ENCODE measurements around the gene PKP1.

The PKP1 gene

DNA sequence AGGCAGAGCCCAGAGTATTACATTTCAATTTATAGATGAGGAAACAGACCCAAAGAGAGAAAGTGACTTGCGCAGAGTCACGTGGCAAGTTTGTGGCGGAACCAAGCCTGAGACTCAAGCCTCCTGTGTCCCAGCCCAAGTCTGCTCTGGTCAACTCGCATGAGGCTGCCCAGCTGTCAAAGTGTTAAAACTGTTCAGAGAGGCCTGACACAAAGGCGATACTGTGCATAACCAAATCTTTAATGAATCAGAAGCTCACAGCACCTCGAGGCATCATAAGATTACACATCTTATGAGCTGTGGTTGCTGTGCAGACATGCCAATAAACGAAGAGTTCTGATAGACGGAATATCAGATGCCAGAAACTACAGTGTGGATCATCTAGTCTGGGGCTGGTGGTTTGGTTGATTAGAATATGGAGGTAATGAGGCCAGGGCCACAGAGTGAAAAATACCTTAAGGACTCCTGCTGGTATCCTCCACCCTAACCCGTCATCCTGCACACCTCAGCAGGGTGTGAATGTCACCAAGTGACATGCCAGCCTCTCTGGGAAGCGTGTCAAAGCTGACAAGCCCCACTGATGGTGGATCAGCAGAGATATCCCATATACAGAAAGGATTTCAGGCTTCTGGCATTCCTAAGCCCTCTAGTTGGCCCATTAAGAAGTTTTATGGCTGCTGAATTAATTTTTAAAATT lies 52.0 kb downstream of the PKP1 start:
- no peaks in the 10 kb centered on the region for H3K79me1 ChIP-seq (replicated peaks; ENCODE audit: low read length, poor library complexity, severe bottlenecking)
- H3K27me3 ChIP-seq (ENCODE audit: control insufficient read depth in 1 of 2, insufficient read depth in 1 of 2, low read length in 2 of 2): peaks cover 36 to 56% of the 10 kb centered on the region in 2 experiments
- no peak overlapping the region for H2BK5ac ChIP-seq (ENCODE audit: low read depth, low read length, poor library complexity, severe bottlenecking)
- no peak overlapping the region for H3K23ac ChIP-seq (ENCODE audit: low read length in 2 of 2)
- no peak overlapping the region for H3K14ac ChIP-seq (ENCODE audit: low read length in 2 of 2)
- no peak overlapping the region for H3K4me3 ChIP-seq (ENCODE audit: insufficient read depth in 1 of 2, low read depth in 1 of 2, low read length in 2 of 2)
- no peak overlapping the region for H3K4ac ChIP-seq (ENCODE audit: low read depth in 1 of 2, low read length in 2 of 2)
- 76% methylated on average over 10 of the region's 10 CpGs for WGBS
- no peak overlapping the region for H2AK5ac ChIP-seq (ENCODE audit: low read length, severe bottlenecking)
- no peak overlapping the region for H3K9ac ChIP-seq (ENCODE audit: low read length)
- no peak overlapping the region for H3K18ac ChIP-seq (ENCODE audit: low read depth in 1 of 2, low read length in 2 of 2)
- H2AFZ ChIP-seq (ENCODE audit: low read depth, low read length): no peak overlapping the region
- no peak overlapping the region for H2BK120ac ChIP-seq (ENCODE audit: low read depth, low read length)
- no peak overlapping the region for H4K91ac ChIP-seq (ENCODE audit: low read length)
- no peaks in the 10 kb centered on the region for H3K36me3 ChIP-seq (ENCODE audit: control insufficient read depth in 1 of 2, insufficient read depth in 2 of 2, low read depth in 1 of 2, low read length in 2 of 2)
- no peak overlapping the region for H2BK12ac ChIP-seq (ENCODE audit: low read length in 2 of 2)
- no peak overlapping the region for H3K4me2 ChIP-seq (ENCODE audit: low read length, poor library complexity, severe bottlenecking)
- peaks cover 3% of the 10 kb centered on the region for H3K9me3 ChIP-seq (ENCODE audit: control insufficient read depth, low read length)
- no peak overlapping the region for H3K27ac ChIP-seq (ENCODE audit: low read length, poor library complexity, severe bottlenecking)
- peaks cover 2% of the 10 kb centered on the region for H3K4me1 ChIP-seq (ENCODE audit: control insufficient read depth, insufficient read depth, low read depth, low read length)
- DNase-seq: no peak
- H2BK15ac ChIP-seq (ENCODE audit: low read depth, poor library complexity, severe bottlenecking): no peak overlapping the region
- no peak overlapping the region for H4K8ac ChIP-seq (ENCODE audit: low read length)

DNA sequence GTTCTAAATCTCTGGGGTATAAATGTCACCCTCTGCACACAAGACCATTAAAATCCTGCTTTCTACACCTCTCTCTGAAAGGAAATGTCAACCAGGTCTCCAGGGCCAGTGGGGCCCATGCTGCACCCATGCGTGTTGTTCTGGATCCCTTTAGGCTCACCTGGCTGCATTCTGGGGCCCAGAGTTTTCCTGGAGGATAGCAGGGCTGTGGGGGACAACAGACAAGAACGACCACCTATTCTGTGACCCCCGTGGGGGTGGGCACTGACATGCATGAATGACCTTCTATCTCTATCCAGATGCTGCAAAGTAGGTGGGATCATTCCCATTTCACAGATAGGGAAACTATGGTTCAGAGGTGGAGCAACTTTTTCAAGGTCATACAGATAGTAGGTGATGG lies 52.6 kb downstream of the PKP1 start:
- H2BK120ac ChIP-seq (ENCODE audit: low read depth, low read length): no peak overlapping the region
- DNase-seq: no peak
- peaks cover 33 to 53% of the 10 kb centered on the region in 2 experiments for H3K27me3 ChIP-seq (ENCODE audit: control insufficient read depth in 1 of 2, insufficient read depth in 1 of 2, low read length in 2 of 2)
- no peak overlapping the region for H3K4me2 ChIP-seq (ENCODE audit: low read length, poor library complexity, severe bottlenecking)
- no peaks in the 10 kb centered on the region for H3K79me1 ChIP-seq (replicated peaks; ENCODE audit: low read length, poor library complexity, severe bottlenecking)
- H2BK15ac ChIP-seq (ENCODE audit: low read depth, poor library complexity, severe bottlenecking): no peak overlapping the region
- no peak overlapping the region for H3K14ac ChIP-seq (ENCODE audit: low read length in 2 of 2)
- H3K18ac ChIP-seq (ENCODE audit: low read depth in 1 of 2, low read length in 2 of 2): no peak overlapping the region
- H3K4ac ChIP-seq (ENCODE audit: low read depth in 1 of 2, low read length in 2 of 2): no peak overlapping the region
- no peaks in the 10 kb centered on the region for H3K36me3 ChIP-seq (ENCODE audit: control insufficient read depth in 1 of 2, insufficient read depth in 2 of 2, low read depth in 1 of 2, low read length in 2 of 2)
- no peak overlapping the region for H2BK5ac ChIP-seq (ENCODE audit: low read depth, low read length, poor library complexity, severe bottlenecking)
- H3K9me3 ChIP-seq (ENCODE audit: control insufficient read depth, low read length): peaks cover 8% of the 10 kb centered on the region
- no peak overlapping the region for H4K8ac ChIP-seq (ENCODE audit: low read length)
- H2AK5ac ChIP-seq (ENCODE audit: low read length, severe bottlenecking): no peak overlapping the region
- H3K27ac ChIP-seq (ENCODE audit: low read length, poor library complexity, severe bottlenecking): no peak overlapping the region
- no peak overlapping the region for H4K91ac ChIP-seq (ENCODE audit: low read length)
- H2BK12ac ChIP-seq (ENCODE audit: low read length in 2 of 2): no peak overlapping the region
- H3K4me3 ChIP-seq (ENCODE audit: insufficient read depth in 1 of 2, low read depth in 1 of 2, low read length in 2 of 2): no peak overlapping the region
- peaks cover 2% of the 10 kb centered on the region for H3K4me1 ChIP-seq (ENCODE audit: control insufficient read depth, insufficient read depth, low read depth, low read length)
- H3K23ac ChIP-seq (ENCODE audit: low read length in 2 of 2): no peak overlapping the region
- H3K9ac ChIP-seq (ENCODE audit: low read length): no peak overlapping the region
- 74% methylated on average over 3 of the region's 3 CpGs for WGBS
- H2AFZ ChIP-seq (ENCODE audit: low read depth, low read length): no peak overlapping the region

DNA sequence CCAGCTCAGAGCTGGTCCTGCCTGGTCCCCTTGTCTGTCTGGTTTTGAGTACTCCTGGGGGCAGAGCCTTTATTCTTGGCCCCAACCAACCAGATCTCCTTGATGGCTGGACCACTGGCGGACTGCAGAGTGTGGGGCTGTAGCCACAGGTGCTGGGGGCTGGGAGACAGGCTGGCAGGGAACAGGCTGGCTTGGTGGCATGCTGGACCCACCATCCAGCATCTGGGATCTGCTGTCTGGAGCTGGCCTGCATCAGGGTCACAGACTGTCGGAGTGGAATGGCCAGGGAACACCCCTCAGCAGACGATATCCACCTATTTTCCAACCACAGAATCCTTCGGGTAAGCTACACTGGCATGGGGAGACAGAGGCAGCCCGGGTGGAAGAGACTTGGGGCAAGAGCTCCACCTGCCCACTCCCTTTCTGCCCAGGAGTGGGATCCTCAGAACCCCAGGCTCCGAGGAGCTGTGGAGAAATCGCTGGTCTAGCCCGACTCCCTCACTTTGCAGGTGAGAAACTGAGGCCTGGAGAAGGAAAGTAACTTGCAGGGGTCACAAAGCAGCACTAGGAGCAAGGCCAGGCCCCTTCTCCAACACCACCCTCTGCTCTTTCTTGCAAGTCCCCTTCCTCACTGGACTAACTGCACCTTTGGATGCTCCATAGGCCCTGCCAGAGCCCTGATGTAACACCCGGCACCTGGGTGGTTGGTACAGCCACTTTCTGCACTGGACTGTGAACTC lies 53.6 kb downstream of the PKP1 start:
- Histone ChIP-seq H3K4me1 (ENCODE audit: control insufficient read depth, insufficient read depth, low read depth, low read length) (peaks cover 2% of the 10 kb centered on the region), H3K4ac (ENCODE audit: low read depth in 1 of 2, low read length in 2 of 2) (no peak overlapping the region), H3K14ac (ENCODE audit: low read length in 2 of 2) (no peak overlapping the region), H3K27ac (ENCODE audit: low read length, poor library complexity, severe bottlenecking) (no peak overlapping the region), H2BK5ac (ENCODE audit: low read depth, low read length, poor library complexity, severe bottlenecking) (no peak overlapping the region), H3K9ac (ENCODE audit: low read length) (no peak overlapping the region), H2BK12ac (ENCODE audit: low read length in 2 of 2) (no peak overlapping the region), H2AFZ (ENCODE audit: low read depth, low read length) (no peak overlapping the region), H3K79me1 (replicated peaks; ENCODE audit: low read length, poor library complexity, severe bottlenecking) (no peaks in the 10 kb centered on the region), H2BK120ac (ENCODE audit: low read depth, low read length) (no peak overlapping the region), H2AK5ac (ENCODE audit: low read length, severe bottlenecking) (no peak overlapping the region), H3K36me3 (ENCODE audit: control insufficient read depth in 1 of 2, insufficient read depth in 2 of 2, low read depth in 1 of 2, low read length in 2 of 2) (no peaks in the 10 kb centered on the region), H3K4me2 (ENCODE audit: low read length, poor library complexity, severe bottlenecking) (no peak overlapping the region), H3K9me3 (ENCODE audit: control insufficient read depth, low read length) (peaks cover 18% of the 10 kb centered on the region), H3K4me3 (ENCODE audit: insufficient read depth in 1 of 2, low read depth in 1 of 2, low read length in 2 of 2) (no peak overlapping the region), H4K91ac (ENCODE audit: low read length) (no peak overlapping the region), H4K8ac (ENCODE audit: low read length) (no peak overlapping the region), H2BK15ac (ENCODE audit: low read depth, poor library complexity, severe bottlenecking) (no peak overlapping the region), H3K23ac (ENCODE audit: low read length in 2 of 2) (no peak overlapping the region), H3K27me3 (ENCODE audit: control insufficient read depth in 1 of 2, insufficient read depth in 1 of 2, low read length in 2 of 2) (peaks cover 26 to 45% of the 10 kb centered on the region in 2 experiments), H3K18ac (ENCODE audit: low read depth in 1 of 2, low read length in 2 of 2) (peak overlapping the region in 1 of 2 experiments; percentile 24)
- DNase-seq: no peak
- 86% methylated on average over 9 of the region's 9 CpGs for whole genome bisulfite sequencing

GRCh38 chr1:201341377-201341776 lies 58.1 kb downstream of the PKP1 start:
- H3K79me1 ChIP-seq (replicated peaks; ENCODE audit: low read length, poor library complexity, severe bottlenecking): no peaks in the 10 kb centered on the region
- no peak overlapping the region for H2BK12ac ChIP-seq (ENCODE audit: low read length in 2 of 2)
- H3K14ac ChIP-seq (ENCODE audit: low read length in 2 of 2): no peak overlapping the region
- peaks cover 2% of the 10 kb centered on the region for H3K4me1 ChIP-seq (ENCODE audit: control insufficient read depth, insufficient read depth, low read depth, low read length)
- peaks cover 18 to 54% of the 10 kb centered on the region in 2 experiments for H3K27me3 ChIP-seq (ENCODE audit: control insufficient read depth in 1 of 2, insufficient read depth in 1 of 2, low read length in 2 of 2)
- no CpG with 5 or more reads among the region's 1 CpG for WGBS
- no peak overlapping the region for H3K9ac ChIP-seq (ENCODE audit: low read length)
- H3K36me3 ChIP-seq (ENCODE audit: control insufficient read depth in 1 of 2, insufficient read depth in 2 of 2, low read depth in 1 of 2, low read length in 2 of 2): no peaks in the 10 kb centered on the region
- H3K9me3 ChIP-seq (ENCODE audit: control insufficient read depth, low read length): peaks cover 38% of the 10 kb centered on the region
- no peak overlapping the region for H3K23ac ChIP-seq (ENCODE audit: low read length in 2 of 2)
- H4K91ac ChIP-seq (ENCODE audit: low read length): no peak overlapping the region
- DNase-seq: no peak
- no peak overlapping the region for H3K4me3 ChIP-seq (ENCODE audit: insufficient read depth in 1 of 2, low read depth in 1 of 2, low read length in 2 of 2)
- H2BK15ac ChIP-seq (ENCODE audit: low read depth, poor library complexity, severe bottlenecking): no peak overlapping the region
- no peak overlapping the region for H3K4me2 ChIP-seq (ENCODE audit: low read length, poor library complexity, severe bottlenecking)
- H4K8ac ChIP-seq (ENCODE audit: low read length): no peak overlapping the region
- no peak overlapping the region for H2BK5ac ChIP-seq (ENCODE audit: low read depth, low read length, poor library complexity, severe bottlenecking)
- no peak overlapping the region for H3K18ac ChIP-seq (ENCODE audit: low read depth in 1 of 2, low read length in 2 of 2)
- no peak overlapping the region for H2BK120ac ChIP-seq (ENCODE audit: low read depth, low read length)
- H3K4ac ChIP-seq (ENCODE audit: low read depth in 1 of 2, low read length in 2 of 2): no peak overlapping the region
- H2AFZ ChIP-seq (ENCODE audit: low read depth, low read length): no peak overlapping the region
- no peak overlapping the region for H3K27ac ChIP-seq (ENCODE audit: low read length, poor library complexity, severe bottlenecking)
- H2AK5ac ChIP-seq (ENCODE audit: low read length, severe bottlenecking): no peak overlapping the region
